Testis (tissue), 2 donors: ENCODE results near the gene MRPL4.

Experiments
- POLR2A ChIP-seq: fragments of 450-650 bp; IDR thresholded peaks from one replicate; pipeline ENCODE4 v1.6.1; 2017; ENCODE audit warnings: antibody characterized with exemption, mild to moderate bottlenecking, moderate library complexity
- TF ChIP-seq, protein P1 (sequence below), 3 experiments: fragments of 450-650 bp in 2 of 3; fragments of 200-600 bp in 1 of 3; sonication (generic) in 1 of 3; IDR thresholded peaks; one replicate each; pipeline ENCODE4 v1.5.1; 2016 to 2019; ENCODE audit warnings: antibody characterized with exemption in 3 of 3, mild to moderate bottlenecking in 2 of 3, moderate library complexity in 1 of 3

DNA sequence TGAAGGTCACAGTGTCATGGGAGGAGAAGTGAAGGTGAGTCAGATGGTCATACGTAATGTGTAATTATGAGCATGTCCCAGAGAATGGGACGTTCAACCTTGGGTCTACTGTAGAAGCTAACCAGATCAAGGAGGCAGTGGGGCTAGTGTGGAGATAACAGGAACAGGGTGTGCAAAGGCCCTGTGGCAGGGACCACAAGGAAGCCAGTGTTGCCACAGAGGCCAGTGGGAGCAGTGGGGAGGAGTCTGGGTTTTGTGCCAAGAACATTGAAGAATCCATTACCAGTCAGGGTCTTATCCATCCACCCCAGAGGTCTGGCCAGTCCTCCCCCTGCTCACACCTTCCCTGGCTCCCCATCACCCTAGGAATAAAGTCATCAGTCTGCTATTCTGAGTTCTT lies 3.3 kb downstream of the MRPL4 start:
- TF ChIP-seq, protein P1, sequence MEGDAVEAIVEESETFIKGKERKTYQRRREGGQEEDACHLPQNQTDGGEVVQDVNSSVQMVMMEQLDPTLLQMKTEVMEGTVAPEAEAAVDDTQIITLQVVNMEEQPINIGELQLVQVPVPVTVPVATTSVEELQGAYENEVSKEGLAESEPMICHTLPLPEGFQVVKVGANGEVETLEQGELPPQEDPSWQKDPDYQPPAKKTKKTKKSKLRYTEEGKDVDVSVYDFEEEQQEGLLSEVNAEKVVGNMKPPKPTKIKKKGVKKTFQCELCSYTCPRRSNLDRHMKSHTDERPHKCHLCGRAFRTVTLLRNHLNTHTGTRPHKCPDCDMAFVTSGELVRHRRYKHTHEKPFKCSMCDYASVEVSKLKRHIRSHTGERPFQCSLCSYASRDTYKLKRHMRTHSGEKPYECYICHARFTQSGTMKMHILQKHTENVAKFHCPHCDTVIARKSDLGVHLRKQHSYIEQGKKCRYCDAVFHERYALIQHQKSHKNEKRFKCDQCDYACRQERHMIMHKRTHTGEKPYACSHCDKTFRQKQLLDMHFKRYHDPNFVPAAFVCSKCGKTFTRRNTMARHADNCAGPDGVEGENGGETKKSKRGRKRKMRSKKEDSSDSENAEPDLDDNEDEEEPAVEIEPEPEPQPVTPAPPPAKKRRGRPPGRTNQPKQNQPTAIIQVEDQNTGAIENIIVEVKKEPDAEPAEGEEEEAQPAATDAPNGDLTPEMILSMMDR (IDR thresholded peaks at IDR 0.05), result no peak
- TF ChIP-seq POLR2A, result no peak
